G401.6 (cell line): ENCODE data around the gene MT2A.

Experiments used
- FAIRE-seq: peaks from 2 replicates; lab custom pipeline; 2012; peaks lifted over from hg19 to GRCh38; lab: Jason Lieb, UNC

MT2A gene

DNA sequence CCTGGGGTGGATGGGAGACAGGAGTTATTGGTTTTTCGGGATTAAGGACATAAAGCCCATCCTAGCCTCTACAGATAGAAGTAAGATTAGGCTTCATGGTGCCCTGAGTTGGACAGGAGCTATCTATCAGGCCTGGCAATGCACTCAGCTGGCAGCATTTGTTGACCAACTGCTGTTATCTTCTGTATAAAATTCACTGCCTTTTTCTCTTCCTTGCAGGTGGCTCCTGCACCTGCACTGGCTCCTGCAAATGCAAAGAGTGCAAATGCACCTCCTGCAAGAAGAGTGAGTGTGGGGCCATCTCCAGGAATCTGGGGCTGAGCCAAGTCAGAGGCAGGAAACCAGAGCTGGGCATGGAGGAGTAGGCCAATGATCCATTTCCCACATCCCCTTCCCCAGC is 30.7 kb downstream of the MT2A start:
- FAIRE-seq = no peak

DNA sequence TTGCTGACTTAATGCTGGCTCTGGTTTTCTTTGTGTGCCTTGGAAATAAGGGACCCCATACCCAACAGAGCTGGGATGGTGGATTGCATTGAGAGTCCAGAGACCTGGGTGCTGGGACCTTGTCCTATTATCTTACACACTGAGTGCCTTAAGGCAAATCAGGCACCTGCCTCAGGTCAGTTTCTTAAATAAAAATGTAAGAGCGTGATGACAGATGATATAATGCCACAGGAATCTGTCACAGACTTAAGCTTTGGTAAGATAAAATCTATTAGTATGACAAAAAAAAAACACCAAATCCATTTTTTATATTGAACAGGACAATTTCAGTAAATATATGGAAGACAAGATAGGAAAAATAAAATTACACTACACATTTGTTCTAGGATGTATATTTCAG is 31.7 kb downstream of the MT2A start:
- no peak for FAIRE-seq

DNA sequence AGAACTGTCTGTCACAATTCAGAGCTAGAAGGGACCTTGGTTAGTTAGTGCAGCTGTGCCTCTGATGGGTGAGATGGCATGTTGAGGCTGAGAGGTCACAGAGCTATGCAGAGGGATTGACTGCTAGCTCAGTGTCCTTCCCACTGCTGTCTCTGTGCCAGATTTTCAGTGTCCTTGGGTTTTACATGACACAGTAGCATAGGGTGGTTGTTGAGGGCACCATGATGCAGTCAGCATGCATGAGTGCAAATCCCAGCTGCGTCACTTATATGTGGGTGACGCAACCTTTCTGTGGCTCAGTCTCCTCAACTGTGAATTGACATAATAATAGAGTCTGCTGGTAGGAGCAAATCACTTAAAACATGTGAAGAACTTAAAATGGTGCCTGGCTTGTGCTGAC is 32.8 kb downstream of the MT2A start:
- no peak for FAIRE-seq

DNA sequence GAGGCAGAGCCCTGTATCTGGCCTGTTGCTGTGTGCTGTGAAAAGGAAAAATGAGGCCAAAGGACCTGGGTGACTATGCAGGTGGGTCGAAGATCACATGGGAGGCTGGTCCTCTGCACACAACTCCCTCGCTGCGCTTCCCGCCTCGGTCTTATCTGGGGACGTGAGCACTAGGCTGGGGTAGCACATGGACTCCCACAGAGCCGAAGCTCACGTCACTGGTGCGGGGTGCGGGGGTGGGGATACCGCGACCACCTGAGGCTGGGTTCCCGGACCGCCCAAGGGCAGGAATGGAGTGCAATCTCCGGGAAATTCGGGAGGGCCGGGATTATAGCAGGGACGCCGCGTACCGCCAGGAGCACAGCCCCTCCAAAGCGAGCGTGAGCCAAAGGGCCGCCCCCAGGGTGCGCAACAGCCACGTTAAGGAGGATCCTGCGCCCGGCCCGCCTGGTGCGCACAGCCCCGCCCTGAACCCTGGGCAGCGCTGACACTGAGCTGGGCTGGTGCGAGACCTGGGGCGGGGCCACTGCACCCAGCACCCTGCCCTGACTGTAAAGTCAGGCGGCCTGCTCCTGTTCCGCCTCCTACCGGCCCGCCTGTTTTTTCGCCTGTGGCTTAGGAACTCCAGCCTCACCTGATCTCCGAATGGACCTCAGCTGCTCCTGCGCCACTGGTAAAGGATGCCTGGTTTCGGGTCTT is 34.8 kb downstream of the MT2A start:
- no peak for FAIRE-seq

DNA sequence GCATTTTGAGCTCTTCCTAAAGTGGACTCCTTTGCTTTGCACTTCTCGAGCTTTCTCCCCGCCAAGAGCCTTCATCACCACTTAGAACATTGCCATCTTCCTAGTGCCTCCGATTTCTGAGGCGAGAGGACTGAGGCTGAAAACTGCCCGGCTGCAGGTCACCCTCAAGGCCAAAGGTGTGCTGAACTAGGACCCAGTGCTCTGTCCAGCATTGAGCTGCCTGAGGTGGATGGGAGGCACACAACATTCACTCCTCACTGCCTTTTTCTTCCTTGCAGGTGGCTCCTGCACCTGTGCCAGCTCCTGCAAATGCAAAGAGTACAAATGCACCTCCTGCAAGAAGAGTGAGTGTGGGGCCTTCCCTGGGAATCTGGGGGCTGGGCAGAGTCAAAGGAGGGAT is 35.4 kb downstream of the MT2A start:
- no peak for FAIRE-seq

DNA sequence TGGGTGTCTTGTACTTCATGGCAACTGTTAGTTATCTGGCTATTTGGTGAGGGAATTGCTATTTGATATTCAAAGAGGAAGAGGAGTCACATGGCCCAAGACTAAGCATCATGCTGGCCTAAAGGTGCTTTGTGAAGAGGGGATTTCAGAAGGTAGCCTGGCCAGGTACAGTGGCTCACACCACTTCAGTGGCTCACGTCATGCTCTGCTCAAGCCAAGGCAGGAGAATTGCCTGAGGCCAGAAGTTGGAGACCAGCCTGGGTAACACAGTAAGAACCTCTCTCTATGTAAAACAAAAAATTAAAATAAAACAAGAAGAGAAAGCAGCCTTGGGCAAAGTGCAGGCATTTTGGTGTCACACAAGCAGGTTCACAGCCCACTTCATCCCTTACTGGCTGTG is 36.9 kb downstream of the MT2A start:
- no peak for FAIRE-seq

DNA sequence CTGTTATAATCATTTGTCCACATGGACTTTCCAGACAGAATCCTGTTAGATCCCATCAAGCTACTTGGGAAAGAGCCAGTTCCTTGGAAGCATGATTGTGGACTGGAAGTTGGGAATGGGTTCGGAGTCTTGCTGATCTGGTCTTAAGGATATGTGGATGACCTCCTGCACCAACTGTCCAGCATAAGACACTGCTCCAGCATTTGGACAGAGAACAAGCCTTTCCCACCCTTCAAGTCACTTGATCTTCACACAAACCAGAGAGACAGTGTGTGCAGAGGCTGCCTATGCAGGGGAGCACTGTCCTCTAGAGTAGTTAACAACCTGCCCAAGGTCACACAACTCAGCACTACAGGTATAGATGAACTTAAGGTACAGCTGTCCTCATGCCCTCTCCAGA is 37.5 kb downstream of the MT2A start:
- FAIRE-seq = no peak

DNA sequence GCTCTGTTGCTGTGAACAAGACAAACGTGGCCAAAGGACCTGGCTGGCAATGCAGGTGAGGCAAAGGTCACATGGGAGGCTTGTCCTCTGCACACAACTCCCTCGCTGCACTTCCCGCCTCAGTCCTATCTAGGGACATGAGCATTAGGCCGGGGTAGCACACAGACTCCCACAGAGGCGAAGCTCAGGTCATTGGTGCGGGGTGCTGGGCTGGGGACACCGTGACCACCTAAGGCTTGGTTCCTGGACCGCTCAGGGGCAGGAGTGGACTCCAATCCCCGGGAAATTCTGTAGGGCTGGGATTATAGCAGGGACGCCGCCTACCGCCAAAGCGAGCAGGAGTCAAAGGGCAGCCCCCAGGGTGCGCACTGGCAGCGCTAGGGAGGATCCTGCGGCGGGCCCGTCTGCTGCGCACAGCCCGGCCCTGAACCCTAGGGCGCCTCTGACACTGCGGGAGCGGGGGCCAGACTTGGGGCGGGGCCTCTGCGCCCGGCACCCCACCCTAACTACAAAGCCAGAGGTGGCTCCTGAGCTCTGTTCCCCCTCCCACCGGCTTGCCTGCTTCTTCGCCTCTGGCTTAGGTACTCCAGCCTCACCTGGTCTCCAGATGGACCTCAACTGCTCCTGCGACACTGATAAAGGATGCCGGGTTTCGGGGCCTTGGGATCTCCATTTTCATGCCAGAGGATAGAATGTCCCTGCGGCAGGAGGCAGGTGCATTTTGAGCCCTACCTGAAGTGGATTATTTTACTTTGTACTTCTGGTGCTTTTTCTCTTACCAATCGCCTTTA is 39.5 kb downstream of the MT2A start:
- FAIRE-seq = no peak

DNA sequence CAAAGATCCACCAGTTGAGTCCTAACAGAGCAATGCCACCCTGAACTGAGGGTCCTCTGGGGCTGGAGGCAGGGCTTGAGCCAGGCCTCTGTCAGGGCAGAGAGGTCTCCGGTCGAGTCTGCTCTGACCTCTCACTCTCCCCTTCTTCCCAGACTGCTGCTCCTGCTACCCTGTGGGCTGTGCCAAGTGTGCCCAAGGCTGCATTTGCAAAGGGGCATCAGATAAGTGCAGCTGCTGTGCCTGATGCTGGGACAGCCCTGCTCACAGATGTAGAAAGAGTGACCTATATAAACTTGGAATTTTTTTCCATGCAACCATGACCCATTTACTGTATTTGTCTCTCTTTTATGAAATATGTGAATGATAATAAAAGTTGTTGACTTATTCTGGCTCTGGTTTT is 40.9 kb downstream of the MT2A start:
- FAIRE-seq = no peak

DNA sequence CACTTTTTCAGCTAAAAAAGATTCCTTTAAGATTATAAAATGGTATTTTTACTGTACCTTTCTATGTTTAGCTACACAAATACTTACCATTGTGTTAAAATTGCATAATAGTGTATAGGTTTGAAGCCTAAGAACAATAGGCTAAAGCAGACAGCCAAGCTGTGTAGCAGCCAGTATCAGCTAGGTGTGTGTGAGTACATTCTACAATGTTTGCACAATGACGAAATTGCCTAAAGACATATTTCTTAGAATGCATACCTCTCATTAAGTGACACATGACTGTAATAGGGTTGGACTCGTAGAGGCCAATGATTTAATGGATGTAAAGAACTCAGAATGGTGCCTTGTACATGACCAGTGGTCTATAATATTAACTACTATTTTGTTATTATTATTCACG is 41.4 kb downstream of the MT2A start:
- no peak for FAIRE-seq

DNA sequence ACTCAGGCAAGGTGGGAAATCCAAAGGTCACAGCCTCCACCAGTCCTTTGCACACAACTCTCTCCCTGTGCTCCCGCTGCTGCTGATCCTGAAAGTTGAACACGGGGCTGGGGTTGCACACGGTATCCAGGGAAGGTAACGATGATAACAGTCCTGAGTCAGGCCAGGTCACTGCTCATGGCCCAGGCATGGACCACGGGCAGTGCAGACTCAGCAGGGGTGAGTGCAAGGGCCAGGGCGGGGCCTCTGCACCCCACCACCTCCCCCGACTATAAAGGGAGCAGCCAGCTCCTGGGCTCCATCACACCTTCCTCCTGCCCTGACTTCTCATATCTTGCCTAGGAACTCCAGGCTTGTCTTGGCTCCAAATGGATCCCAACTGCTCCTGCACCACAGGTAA is 43.2 kb downstream of the MT2A start, which contains the start of gene MT1B:
Gene MT1B, plus strand, starts transcription at position 301 of the 400 bp plus-strand sequence. Its CDS starts 68 bp downstream, at position 369.
- FAIRE-seq = no peak

DNA sequence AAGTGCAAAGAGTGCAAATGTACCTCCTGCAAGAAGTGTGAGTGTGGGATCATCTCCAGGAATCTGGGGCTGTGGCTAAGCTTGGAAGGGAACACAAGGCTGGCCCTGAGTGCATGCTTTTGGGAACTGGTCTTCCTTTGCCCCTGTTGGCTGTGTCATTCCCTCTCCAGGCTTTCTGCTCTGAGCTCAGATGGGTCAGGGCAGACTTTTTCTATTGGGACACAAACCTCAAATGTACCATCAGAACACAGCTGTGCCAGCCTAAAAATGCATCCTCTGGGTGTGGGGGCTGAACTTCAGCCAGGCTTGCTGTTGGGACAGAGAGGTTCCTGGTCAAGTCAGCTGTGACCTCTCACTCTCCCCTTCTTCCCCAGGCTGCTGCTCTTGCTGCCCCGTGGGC is 44.2 kb downstream of the MT2A start:
- no peak for FAIRE-seq

DNA sequence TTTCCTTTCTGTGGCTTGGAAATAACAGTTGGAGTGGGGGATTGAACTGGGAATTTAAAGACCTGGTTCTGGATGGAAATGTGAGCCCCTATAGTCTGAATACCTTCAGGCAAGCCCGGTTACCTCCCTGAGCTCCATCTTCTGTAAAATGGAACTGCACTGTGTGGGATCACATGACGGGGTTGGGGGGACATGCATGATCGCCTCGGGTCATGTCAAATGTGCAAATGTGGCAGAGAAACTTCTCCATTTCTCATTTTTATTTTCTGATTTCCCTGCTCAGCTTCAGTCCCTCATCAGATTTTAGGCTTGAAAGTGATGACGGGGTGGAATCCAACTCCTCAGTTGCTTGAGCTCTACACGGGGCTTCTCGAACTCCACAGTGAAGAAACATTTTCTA is 44.8 kb downstream of the MT2A start:
- FAIRE-seq = no peak

DNA sequence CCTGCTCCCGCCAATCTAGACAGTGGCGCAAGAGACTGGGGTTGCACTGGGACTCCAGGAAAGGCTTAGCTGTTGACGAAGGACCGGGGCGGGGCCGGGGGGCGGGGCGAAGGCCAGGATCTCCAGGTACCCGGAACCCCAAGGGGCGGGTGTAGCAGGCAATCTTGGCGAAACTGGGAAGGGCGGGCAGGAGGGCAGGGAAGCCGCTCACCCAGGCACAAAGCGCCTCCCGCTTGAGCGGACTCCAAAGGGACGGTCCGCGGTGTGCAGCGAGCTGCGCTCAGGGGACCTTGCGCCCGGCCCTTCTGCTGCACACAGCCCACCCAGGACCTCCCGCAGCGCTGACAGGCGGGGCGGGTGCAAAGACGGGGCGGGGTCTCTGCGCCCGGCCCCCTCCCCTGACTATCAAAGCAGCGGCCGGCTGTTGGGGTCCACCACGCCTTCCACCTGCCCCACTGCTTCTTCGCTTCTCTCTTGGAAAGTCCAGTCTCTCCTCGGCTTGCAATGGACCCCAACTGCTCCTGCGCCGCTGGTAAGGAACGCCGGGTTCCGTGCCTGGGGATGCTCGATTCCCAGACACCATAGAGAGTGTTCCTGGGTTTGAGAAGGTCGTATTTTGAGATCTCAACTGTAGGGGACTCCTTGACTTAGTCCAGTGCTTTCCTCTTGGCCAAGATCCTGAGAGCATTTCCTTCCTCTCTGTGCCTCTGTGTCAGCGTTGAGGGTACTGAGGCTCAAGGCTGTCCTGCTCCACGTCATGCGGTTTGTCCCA is 49.4 kb downstream of the MT2A start, which contains the start of gene MT1F:
Gene MT1F, plus strand, starts transcription at position 405 of the 772 bp plus-strand sequence. Its CDS starts 100 bp downstream, at position 505.
- FAIRE-seq = no peak

DNA sequence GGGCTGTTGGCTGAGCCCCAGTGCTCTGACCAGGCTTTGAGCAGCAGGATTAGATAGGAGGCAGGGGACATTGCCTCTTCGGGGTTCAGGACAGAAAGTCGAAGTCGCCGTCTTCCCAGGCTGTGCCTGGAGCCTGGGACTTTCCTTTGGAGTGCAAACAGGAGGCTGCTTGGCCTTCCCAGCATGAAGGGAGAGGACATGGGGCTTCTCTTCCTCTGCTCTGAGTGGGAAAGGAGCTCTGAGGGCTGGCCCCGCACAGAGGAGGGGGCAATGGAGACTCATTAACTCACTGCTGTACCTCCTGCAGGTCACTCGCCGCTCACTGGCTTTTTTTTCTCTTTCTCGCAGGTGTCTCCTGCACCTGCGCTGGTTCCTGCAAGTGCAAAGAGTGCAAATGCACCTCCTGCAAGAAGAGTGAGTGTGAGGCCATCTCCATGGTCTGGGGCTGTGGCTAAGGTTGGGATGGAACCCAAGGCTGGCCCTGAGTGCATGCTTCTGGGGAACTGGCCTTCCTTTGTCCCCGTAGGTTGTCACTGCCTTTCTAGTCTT is 50.0 kb downstream of the MT2A start:
- no peak for FAIRE-seq
